ENCODE data around the gene MDH1B.
"Not testable (repeated sequence)": the region's sequence is repeated elsewhere in the genome, so short reads cannot be mapped to it uniquely, and the experiment has no call there.

The MDH1B gene
- 0 to 0.25 (median 0.08) reads per million in 18 experiments for total RNA-seq

- DNase-seq, result peak; percentile 92 to 93
Measured at GRCh38 chr2:206765242-206766056, at the start of gene MDH1B, which contains the start of gene FASTKD2. TSS of gene MDH1B (minus strand) at chr2:206765328. CDS start at chr2:206765271, 57 bp downstream. TSS of gene FASTKD2 (plus strand) at chr2:206765606. CDS start at chr2:206766694, 1,088 bp downstream.

- DNase-seq, result no peak
Measured at GRCh38 chr2:206814498-206814897, 49.4 kb upstream of the MDH1B start.

GRCh38 chr2:206812471-206812870 lies 47.3 kb upstream of the MDH1B start:
- not testable (repeated sequence) for DNase-seq

- DNase-seq, result not testable (repeated sequence)
Measured at GRCh38 chr2:206807624-206808023, 42.5 kb upstream of the MDH1B start.

GRCh38 chr2:206805887-206806607 lies 40.9 kb upstream of the MDH1B start:
- DNase-seq, result no peak

- no peak for DNase-seq
Measured at GRCh38 chr2:206804326-206804725, 39.2 kb upstream of the MDH1B start.

GRCh38 chr2:206802654-206803514 lies 37.8 kb upstream of the MDH1B start:
- DNase-seq, result no peak

GRCh38 chr2:206801418-206802189 lies 36.5 kb upstream of the MDH1B start:
- no peak for DNase-seq

- peak; percentile 76 to 81 for DNase-seq
Measured at GRCh38 chr2:206800506-206801417, 35.6 kb upstream of the MDH1B start.

- DNase-seq, result peak; percentile 83 to 85
Measured at GRCh38 chr2:206799083-206799482, 34.0 kb upstream of the MDH1B start.

- DNase-seq, result peak; percentile 47 to 59
Measured at GRCh38 chr2:206798000-206798399, 32.9 kb upstream of the MDH1B start.

GRCh38 chr2:206797376-206797775 lies 32.2 kb upstream of the MDH1B start:
- no peak for DNase-seq

- DNase-seq, result no peak
Measured at GRCh38 chr2:206792645-206793044, 27.5 kb upstream of the MDH1B start.

GRCh38 chr2:206790311-206790935 lies 25.3 kb upstream of the MDH1B start:
- no peak for DNase-seq

- no peak for DNase-seq
Measured at GRCh38 chr2:206784559-206785353, 19.6 kb upstream of the MDH1B start.

GRCh38 chr2:206783718-206784117 lies 18.6 kb upstream of the MDH1B start:
- DNase-seq, result no peak

GRCh38 chr2:206780671-206781070 lies 15.5 kb upstream of the MDH1B start:
- no peak for DNase-seq

- DNase-seq, result no peak
Measured at GRCh38 chr2:206776432-206776831, 11.3 kb upstream of the MDH1B start.

- no peak for DNase-seq
Measured at GRCh38 chr2:206774871-206775270, 9.7 kb upstream of the MDH1B start.
